Nephron progenitor cell (in vitro differentiated cells): ENCODE measurements around the gene LNX1.

Experiments
- DNase-seq: peaks from one replicate; pipeline ENCODE4 v3.0.0; 2021
- H3K27ac Mint-ChIP-seq: 2 replicates; pipeline ENCODE4 v1.8.0; 2021; ENCODE audit warnings: mild to moderate bottlenecking, moderate library complexity, mixed read lengths
- H3K27me3 Mint-ChIP-seq: 2 replicates; pipeline ENCODE4 v1.8.0; 2021; ENCODE audit warnings: mild to moderate bottlenecking, low read depth, mixed read lengths; ENCODE audit not compliant: poor library complexity
- H3K36me3 Mint-ChIP-seq: 2 replicates; pipeline ENCODE4 v1.8.0; 2021; ENCODE audit warnings: low read depth, mixed read lengths
- H3K4me1 Mint-ChIP-seq: 2 replicates; pipeline ENCODE4 v1.8.0; 2021; ENCODE audit warnings: mixed read lengths
- H3K4me3 Mint-ChIP-seq: 2 replicates; pipeline ENCODE4 v1.8.0; 2021; ENCODE audit warnings: mild to moderate bottlenecking, moderate library complexity, mixed read lengths
- H3K9me3 Mint-ChIP-seq: 2 replicates; pipeline ENCODE4 v1.8.0; 2021; ENCODE audit warnings: mild to moderate bottlenecking, moderate library complexity, mixed read lengths
- TF ChIP-seq, protein P1 (sequence below): fragments of 200-600 bp; sonication (generic); IDR thresholded peaks from 2 replicates; pipeline ENCODE4 v1.5.0; 2021; ENCODE audit warnings: antibody characterized with exemption

The LNX1 gene

DNA sequence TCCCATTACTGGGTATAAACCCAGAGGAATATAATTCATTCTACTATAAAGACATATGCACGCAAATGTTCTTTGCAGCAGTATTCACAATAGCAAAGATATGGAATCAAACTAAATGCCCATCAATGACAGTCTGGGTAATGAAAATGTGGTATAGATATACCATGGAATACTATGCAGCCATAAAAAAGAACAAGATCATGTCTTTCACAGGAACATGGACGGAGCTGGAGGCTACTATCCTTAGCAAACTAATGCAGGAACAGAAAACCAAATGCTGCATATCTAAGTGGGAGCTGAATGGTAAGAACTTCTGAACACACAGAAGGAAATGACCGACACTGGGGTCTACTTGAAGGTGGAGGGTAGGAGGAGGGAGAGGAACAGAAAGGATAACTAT lies 42.6 kb downstream of the LNX1 start:
- Mint-ChIP-seq H3K36me3 (no peaks in the 10 kb centered on the region), H3K4me3 (no peak overlapping the region), H3K9me3 (no peaks in the 10 kb centered on the region), H3K27ac (no peak overlapping the region), H3K4me1 (no peaks in the 10 kb centered on the region), H3K27me3 (peaks cover 16% of the 10 kb centered on the region)
- TF ChIP-seq, protein P1, sequence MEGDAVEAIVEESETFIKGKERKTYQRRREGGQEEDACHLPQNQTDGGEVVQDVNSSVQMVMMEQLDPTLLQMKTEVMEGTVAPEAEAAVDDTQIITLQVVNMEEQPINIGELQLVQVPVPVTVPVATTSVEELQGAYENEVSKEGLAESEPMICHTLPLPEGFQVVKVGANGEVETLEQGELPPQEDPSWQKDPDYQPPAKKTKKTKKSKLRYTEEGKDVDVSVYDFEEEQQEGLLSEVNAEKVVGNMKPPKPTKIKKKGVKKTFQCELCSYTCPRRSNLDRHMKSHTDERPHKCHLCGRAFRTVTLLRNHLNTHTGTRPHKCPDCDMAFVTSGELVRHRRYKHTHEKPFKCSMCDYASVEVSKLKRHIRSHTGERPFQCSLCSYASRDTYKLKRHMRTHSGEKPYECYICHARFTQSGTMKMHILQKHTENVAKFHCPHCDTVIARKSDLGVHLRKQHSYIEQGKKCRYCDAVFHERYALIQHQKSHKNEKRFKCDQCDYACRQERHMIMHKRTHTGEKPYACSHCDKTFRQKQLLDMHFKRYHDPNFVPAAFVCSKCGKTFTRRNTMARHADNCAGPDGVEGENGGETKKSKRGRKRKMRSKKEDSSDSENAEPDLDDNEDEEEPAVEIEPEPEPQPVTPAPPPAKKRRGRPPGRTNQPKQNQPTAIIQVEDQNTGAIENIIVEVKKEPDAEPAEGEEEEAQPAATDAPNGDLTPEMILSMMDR, result no peak
- DNase-seq, result no peak

DNA sequence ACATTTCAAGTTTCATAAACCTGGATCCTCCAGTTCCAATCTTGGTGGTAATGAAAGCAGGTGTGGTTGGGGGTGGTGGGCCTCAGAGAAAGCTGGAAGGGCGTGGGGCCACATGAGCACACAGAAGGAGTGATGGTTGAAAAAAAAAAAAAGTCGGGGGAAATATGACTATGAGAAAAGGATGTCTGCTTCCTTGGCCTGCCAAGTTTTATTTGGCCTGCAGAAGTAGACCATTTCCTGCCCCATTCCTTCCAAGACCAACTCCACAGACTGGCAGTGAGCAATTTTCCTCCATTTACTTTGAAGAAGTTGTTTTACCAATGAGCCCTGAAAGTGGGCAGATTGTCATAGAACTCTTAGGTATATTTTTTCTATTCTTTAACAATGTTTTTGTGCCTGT lies 43.3 kb downstream of the LNX1 start:
- Mint-ChIP-seq H3K27me3 (peaks cover 16% of the 10 kb centered on the region), H3K36me3 (no peaks in the 10 kb centered on the region), H3K4me1 (no peaks in the 10 kb centered on the region), H3K4me3 (no peak overlapping the region), H3K27ac (no peak overlapping the region), H3K9me3 (no peaks in the 10 kb centered on the region)
- no peak for DNase-seq
- TF ChIP-seq, protein P1, result no peak

DNA sequence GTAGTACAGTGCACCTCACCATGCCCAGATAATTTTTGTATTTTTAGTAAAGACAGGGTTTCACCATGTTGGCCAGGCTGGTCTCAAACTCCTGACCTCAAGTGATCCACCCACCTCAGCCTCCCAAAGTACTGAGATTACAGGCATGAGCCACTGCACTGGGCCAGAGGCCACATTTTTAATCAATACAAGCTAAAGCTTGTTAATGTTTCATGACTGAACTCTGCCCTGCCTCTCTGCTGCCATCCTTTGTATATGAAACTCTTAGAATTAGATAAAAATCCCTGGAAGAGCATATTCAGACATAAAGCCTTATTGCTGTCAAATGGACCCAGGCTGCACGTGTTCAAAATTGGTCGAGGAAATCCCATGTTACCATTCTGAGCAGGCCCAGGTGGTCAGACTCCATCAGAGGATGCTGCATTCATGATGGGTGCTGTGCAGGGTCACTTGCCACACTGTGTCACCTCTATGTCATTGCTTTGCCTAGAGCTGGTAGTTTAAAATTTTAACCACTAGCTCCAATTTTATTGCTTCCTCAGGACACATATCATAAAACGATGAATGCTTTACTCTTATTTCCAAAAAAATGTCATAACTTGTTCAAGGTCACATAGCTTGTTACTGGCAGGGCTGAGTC lies 45.2 kb downstream of the LNX1 start:
- Mint-ChIP-seq H3K4me3 (no peak overlapping the region), H3K27ac (no peak overlapping the region), H3K4me1 (peaks cover 5% of the 10 kb centered on the region), H3K36me3 (no peaks in the 10 kb centered on the region), H3K27me3 (peaks cover 13% of the 10 kb centered on the region), H3K9me3 (no peaks in the 10 kb centered on the region)
- no peak for DNase-seq
- TF ChIP-seq, protein P1, result no peak

DNA sequence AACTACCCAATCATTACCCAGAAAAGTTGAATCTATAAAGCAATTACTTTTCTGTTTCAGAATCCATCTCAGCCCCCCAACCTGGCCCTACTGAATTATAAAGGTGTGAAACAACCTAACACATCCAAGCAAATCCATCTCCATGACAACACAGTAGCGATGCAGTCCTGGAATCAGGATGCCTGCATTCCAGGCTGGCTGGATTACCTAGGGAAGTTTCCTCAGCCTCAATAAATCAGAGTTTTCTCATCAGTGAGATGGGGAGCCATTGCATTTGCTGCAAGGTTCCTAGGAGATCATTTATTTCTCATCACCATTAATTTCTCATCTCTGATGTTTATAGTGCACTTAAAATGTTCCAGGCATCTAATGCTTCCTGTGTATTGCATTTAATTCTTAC lies 46.0 kb downstream of the LNX1 start:
- H3K9me3 Mint-ChIP-seq, result no peaks in the 10 kb centered on the region
- TF ChIP-seq, protein P1, result no peak
- peaks cover 7% of the 10 kb centered on the region for H3K27me3 Mint-ChIP-seq
- no peak overlapping the region for H3K27ac Mint-ChIP-seq
- H3K36me3 Mint-ChIP-seq, result no peaks in the 10 kb centered on the region
- DNase-seq, result no peak
- no peak overlapping the region for H3K4me3 Mint-ChIP-seq
- H3K4me1 Mint-ChIP-seq, result peaks cover 5% of the 10 kb centered on the region

DNA sequence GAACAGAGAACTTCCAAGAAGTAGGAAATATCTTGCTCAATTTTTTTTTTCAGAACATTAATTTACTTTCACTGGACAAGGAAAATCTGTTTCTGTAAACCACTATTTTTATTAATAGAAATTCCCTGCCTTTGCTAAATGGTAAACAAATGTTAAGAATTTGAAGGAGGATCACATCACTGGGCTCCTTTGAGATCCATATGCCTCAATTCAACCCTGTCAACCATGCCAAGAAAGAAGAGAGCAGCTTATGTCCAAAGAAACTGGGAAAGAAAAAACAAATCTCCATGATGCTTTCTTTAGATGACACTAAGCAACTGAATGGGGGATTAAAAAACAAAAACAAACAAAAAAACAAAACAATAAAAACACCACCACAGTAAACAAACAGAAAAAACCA lies 47.7 kb downstream of the LNX1 start:
- Mint-ChIP-seq H3K9me3 (no peaks in the 10 kb centered on the region), H3K27me3 (peaks cover 10% of the 10 kb centered on the region), H3K4me1 (peaks cover 5% of the 10 kb centered on the region), H3K27ac (no peak overlapping the region), H3K4me3 (no peak overlapping the region), H3K36me3 (no peaks in the 10 kb centered on the region)
- TF ChIP-seq, protein P1, result no peak
- no peak for DNase-seq

DNA sequence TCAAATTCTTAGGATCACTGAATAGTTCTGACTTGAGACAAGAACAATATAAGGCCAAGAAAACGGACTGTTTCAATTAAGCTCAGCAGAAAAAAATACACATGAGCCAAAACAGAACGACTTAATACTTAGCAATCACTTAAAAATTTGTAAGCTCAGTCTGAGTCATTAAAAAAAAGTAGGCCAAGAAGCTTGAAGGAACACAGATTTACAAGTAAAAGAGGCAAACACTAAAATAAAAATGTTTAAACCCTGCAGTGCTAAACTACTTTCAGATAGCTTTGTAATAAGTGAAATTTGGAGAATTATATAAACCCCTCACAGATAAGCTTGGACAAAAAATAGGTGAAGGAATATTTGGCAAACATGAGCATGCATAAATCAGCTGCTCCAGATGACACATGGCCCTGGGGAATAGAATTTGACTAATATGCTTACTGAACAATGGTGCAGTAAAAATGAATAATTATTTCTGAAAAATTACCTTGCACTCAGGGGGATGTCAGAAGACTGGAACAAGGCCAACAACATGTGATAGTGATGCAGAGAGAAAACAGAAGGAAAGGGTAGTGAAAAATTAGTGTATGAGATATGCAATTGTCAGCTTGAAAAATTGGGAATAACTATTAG lies 49.6 kb downstream of the LNX1 start:
- peaks cover 6% of the 10 kb centered on the region for H3K27me3 Mint-ChIP-seq

More for the DNA sequence above, 49.6 kb downstream of the LNX1 start:
- TF ChIP-seq, protein P1, result no peak
- Mint-ChIP-seq H3K4me1 (peaks cover 11% of the 10 kb centered on the region), H3K4me3 (no peak overlapping the region), H3K27ac (no peak overlapping the region), H3K36me3 (no peaks in the 10 kb centered on the region), H3K9me3 (no peaks in the 10 kb centered on the region)
- DNase-seq, result no peak
